ENCODE measurements around the gene CANX. TPM values are rescaled to one million over a fixed set of nuclear protein-coding genes. Genes with fewer than 3 reads are reported as not detected.

The CANX gene
- total and polyA plus RNA-seq, 9 of the 15 experiments (the other 6 are each of a cell fraction or from before 2014, with no cell fraction given), result 155 to 893 (median 589) TPM

DNA sequence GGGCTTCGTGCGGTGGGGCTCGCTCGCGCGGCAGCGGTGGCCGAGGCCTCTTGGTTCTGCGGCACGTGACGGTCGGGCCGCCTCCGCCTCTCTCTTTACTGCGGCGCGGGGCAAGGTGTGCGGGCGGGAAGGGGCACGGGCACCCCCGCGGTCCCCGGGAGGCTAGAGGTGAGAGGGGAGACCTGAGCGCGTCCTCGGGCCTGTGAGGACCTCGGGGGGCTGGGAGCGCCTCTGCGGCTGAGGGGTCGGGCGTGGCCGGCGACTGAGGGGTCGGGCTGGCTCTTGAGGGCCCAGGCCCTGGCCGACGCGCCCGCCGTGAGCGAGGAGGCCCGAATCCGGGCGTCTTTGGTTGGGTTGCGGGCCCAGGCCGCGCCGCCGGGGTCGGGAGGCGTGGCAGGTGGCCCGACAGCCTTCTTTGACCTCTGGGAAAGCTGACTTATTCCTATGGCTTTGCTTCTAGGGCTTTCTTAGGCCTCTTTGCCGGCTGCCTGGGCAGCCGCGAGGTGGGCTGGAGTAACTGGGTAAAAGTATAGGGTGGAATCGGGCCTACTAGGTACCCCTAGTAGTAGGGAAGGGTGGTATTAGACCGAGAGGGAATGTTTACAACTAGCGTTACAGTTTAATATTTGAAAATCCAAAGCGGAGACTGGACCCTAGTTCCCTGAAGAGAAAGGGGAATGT is at the start of gene CANX (continued):
- TF ChIP-seq ZNF507 (tag; conservative IDR thresholded peaks at IDR 0.05), result no peak
- no peak for TF ChIP-seq RHOXF2B (CRISPR knock-in tag; conservative IDR thresholded peaks at IDR 0.05)
- no peak for TF ChIP-seq NFIC (IDR thresholded peaks at IDR 0.05)
- peak; percentile 31 for TF ChIP-seq POLR2B (IDR thresholded peaks at IDR 0.05; ENCODE audit: low read depth, partially characterized antibody)
- TF ChIP-seq RFX1 (IDR thresholded peaks at IDR 0.05), result no peak
- TF ChIP-seq HINFP (tag; conservative IDR thresholded peaks at IDR 0.05; ENCODE audit: low read depth), result no peak
- TF ChIP-seq PATZ1 (CRISPR knock-in tag; IDR thresholded peaks at IDR 0.05; ENCODE audit: borderline replicate concordance), result no peak
- no peak for TF ChIP-seq RAD21 (CRISPR knock-in tag; conservative IDR thresholded peaks at IDR 0.05 in 1 of 2, IDR thresholded peaks at IDR 0.05 in 1 of 2)
- no peak for TF ChIP-seq KHSRP (IDR thresholded peaks at IDR 0.05)
- no peak for TF ChIP-seq MAFG (tag; conservative IDR thresholded peaks at IDR 0.05)
- no peak for TF ChIP-seq TCF7 (IDR thresholded peaks at IDR 0.05; ENCODE audit: borderline replicate concordance)
- no peak for TF ChIP-seq ELF4 (CRISPR knock-in tag; IDR thresholded peaks at IDR 0.05)
- peak; percentile 87; the same call in 1 of the 2 replicates for TF ChIP-seq ERF (CRISPR knock-in tag; IDR thresholded peaks at IDR 0.05)
- TF ChIP-seq NFIX (CRISPR knock-in tag; IDR thresholded peaks at IDR 0.05; ENCODE audit: low read depth), result no peak
- no peak for TF ChIP-seq MYNN (IDR thresholded peaks at IDR 0.05)
- no peak for TF ChIP-seq MYNN (CRISPR knock-in tag; IDR thresholded peaks at IDR 0.05)
- TF ChIP-seq HLTF (IDR thresholded peaks at IDR 0.05), result no peak
- TF ChIP-seq ZFPM2 (CRISPR knock-in tag; IDR thresholded peaks at IDR 0.05), result 0 out of 2 replicates have a peak, but pooled peaks have one; percentile 13
- TF ChIP-seq JUNB (CRISPR knock-in tag; conservative IDR thresholded peaks at IDR 0.05), result no peak
- TF ChIP-seq, protein P1, sequence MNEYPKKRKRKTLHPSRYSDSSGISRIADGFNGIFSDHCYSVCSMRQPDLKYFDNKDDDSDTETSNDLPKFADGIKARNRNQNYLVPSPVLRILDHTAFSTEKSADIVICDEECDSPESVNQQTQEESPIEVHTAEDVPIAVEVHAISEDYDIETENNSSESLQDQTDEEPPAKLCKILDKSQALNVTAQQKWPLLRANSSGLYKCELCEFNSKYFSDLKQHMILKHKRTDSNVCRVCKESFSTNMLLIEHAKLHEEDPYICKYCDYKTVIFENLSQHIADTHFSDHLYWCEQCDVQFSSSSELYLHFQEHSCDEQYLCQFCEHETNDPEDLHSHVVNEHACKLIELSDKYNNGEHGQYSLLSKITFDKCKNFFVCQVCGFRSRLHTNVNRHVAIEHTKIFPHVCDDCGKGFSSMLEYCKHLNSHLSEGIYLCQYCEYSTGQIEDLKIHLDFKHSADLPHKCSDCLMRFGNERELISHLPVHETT (CRISPR knock-in tag; conservative IDR thresholded peaks at IDR 0.05 in 1 of 2, IDR thresholded peaks at IDR 0.05 in 1 of 2), result no peak
- TF ChIP-seq ZKSCAN1 (IDR thresholded peaks at IDR 0.05; ENCODE audit: low read depth, low read length), result 0 out of 2 replicates have a peak, but pooled peaks have one; percentile 10
- TF ChIP-seq CREB1 (IDR thresholded peaks at IDR 0.05), result no peak; the same call in 1 of the 2 replicates
- TF ChIP-seq CREB1 (CRISPR knock-in tag; IDR thresholded peaks at IDR 0.05), result no peak; the same call in 1 of the 2 replicates
- TF ChIP-seq POLR2H (tag; IDR thresholded peaks at IDR 0.05; ENCODE audit: low read depth), result no peak
- TF ChIP-seq, protein P2, sequence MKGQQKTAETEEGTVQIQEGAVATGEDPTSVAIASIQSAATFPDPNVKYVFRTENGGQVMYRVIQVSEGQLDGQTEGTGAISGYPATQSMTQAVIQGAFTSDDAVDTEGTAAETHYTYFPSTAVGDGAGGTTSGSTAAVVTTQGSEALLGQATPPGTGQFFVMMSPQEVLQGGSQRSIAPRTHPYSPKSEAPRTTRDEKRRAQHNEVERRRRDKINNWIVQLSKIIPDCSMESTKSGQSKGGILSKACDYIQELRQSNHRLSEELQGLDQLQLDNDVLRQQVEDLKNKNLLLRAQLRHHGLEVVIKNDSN (CRISPR knock-in tag; IDR thresholded peaks at IDR 0.05), result peak; percentile 96
